HFFc6 (cell line): ENCODE measurements around the gene BTG2. TPM values are rescaled to one million over a fixed set of nuclear protein-coding genes. Genes with fewer than 3 reads are reported as not detected.

Source experiments
- DNase-seq: peaks from one replicate; pipeline ENCODE4 v3.0.0-alpha.2; 2018
- H3K27ac Mint-ChIP-seq: 2 replicates; pipeline ENCODE4 v1.8.0; 2020; ENCODE audit warnings: mild to moderate bottlenecking, mixed read lengths
- H3K27me3 Mint-ChIP-seq: 2 replicates; pipeline ENCODE4 v1.8.0; 2021; ENCODE audit warnings: mild to moderate bottlenecking, moderate library complexity, mixed read lengths; ENCODE audit not compliant: insufficient read depth
- H3K36me3 Mint-ChIP-seq: 2 replicates; pipeline ENCODE4 v1.8.0; 2021; ENCODE audit warnings: low read depth, mixed read lengths
- H3K4me1 Mint-ChIP-seq: 2 replicates; pipeline ENCODE4 v1.8.0; 2020; ENCODE audit warnings: low read depth, mixed read lengths
- H3K4me3 Mint-ChIP-seq: 2 replicates; pipeline ENCODE4 v1.8.0; 2020; ENCODE audit warnings: mild to moderate bottlenecking, moderate library complexity, mixed read lengths
- H3K9me3 Mint-ChIP-seq: 2 replicates; pipeline ENCODE4 v1.8.0; 2020; ENCODE audit warnings: mild to moderate bottlenecking, mixed read lengths
- CTCF ChIP-seq: fragments of 200-600 bp; sonication (generic); IDR thresholded peaks from 2 replicates; pipeline ENCODE4 v1.5.0; 2021; ENCODE audit warnings: antibody characterized with exemption, mild to moderate bottlenecking
- total RNA-seq, 6 experiments: library from RNA; stranded (reverse); fragmentation: NEBNext Ultra II Directional; extraction: Animal tissue kit (Norgen Biotek cat#: 25700); gene quantifications; 2 replicates in 1 of 6; 3 replicates in 5 of 6; pipeline ENCODE4 v1.2.3, GENCODE V29; 2021

The BTG2 gene
- total RNA-seq, 6 experiments from 2014 or later: 12.7 to 18.5 (median 13.7) TPM

GRCh38 chr1:203271018-203271743 lies 34.1 kb upstream of the BTG2 start:
- peak; percentile 70 for DNase-seq
- no peak for TF ChIP-seq CTCF
- peaks cover under 1% of the 10 kb centered on the region; the same call in 1 of the 2 replicates for H3K27me3 Mint-ChIP-seq
- H3K36me3 Mint-ChIP-seq: no peaks in the 10 kb centered on the region
- no peaks in the 10 kb centered on the region for H3K9me3 Mint-ChIP-seq
- no peak overlapping the region for H3K27ac Mint-ChIP-seq
- 0 out of 2 replicates have a peak overlapping the region, but pooled peaks have one; percentile 5 for H3K4me3 Mint-ChIP-seq
- peaks cover 19% of the 10 kb centered on the region for H3K4me1 Mint-ChIP-seq

GRCh38 chr1:203271962-203272632 lies 33.2 kb upstream of the BTG2 start:
- Mint-ChIP-seq H3K4me1 (peaks cover 17% of the 10 kb centered on the region), H3K27ac (no peak overlapping the region), H3K4me3 (no peak overlapping the region), H3K9me3 (no peaks in the 10 kb centered on the region), H3K27me3 (peaks cover 8% of the 10 kb centered on the region; the same call in 1 of the 2 replicates), H3K36me3 (no peaks in the 10 kb centered on the region)
- DNase-seq: no peak
- no peak for TF ChIP-seq CTCF

GRCh38 chr1:203272633-203273205 lies 32.6 kb upstream of the BTG2 start:
- Mint-ChIP-seq H3K4me3 (no peak overlapping the region), H3K9me3 (no peaks in the 10 kb centered on the region), H3K36me3 (no peaks in the 10 kb centered on the region), H3K27me3 (peaks cover 10% of the 10 kb centered on the region; the same call in 1 of the 2 replicates), H3K27ac (no peak overlapping the region), H3K4me1 (peaks cover 11% of the 10 kb centered on the region)
- no peak for DNase-seq
- no peak for TF ChIP-seq CTCF

GRCh38 chr1:203273206-203273868 lies 32.0 kb upstream of the BTG2 start:
- H3K4me3 Mint-ChIP-seq: peak overlapping the region; percentile 68
- H3K27me3 Mint-ChIP-seq: peaks cover 13% of the 10 kb centered on the region; the same call in 1 of the 2 replicates

More at GRCh38 chr1:203273206-203273868, 32.0 kb upstream of the BTG2 start:
- H3K27ac Mint-ChIP-seq: no peak overlapping the region
- H3K4me1 Mint-ChIP-seq: peaks cover 12% of the 10 kb centered on the region
- peak; percentile 77 for DNase-seq
- peak; percentile 100 for TF ChIP-seq CTCF
- no peaks in the 10 kb centered on the region for H3K9me3 Mint-ChIP-seq
- no peaks in the 10 kb centered on the region for H3K36me3 Mint-ChIP-seq
